CD4-positive, alpha-beta T cell treated with Interleukin-21 for 1 hour (primary cell): ENCODE measurements around the gene REST.
A peak's percentile ranks its signal among the peaks of the same experiment; 100 is the strongest.
"Not testable (repeated sequence)": the region's sequence is repeated elsewhere in the genome, so short reads cannot be mapped to it uniquely, and the experiment has no call there.

Experiments
- DNase-seq: peaks from one replicate; pipeline ENCODE4 v3.0.0-alpha.2; 2020

Gene REST

GRCh38 chr4:56909086-56909894 is 1.6 kb downstream of the REST start:
- DNase-seq, result peak; percentile 50

GRCh38 chr4:56910172-56910967 is 2.7 kb downstream of the REST start:
- DNase-seq, result no peak

- DNase-seq, result no peak
Measured at GRCh38 chr4:56914336-56914735, 6.6 kb downstream of the REST start.

GRCh38 chr4:56914977-56915376 is 7.3 kb downstream of the REST start:
- not testable (repeated sequence) for DNase-seq

- DNase-seq, result no peak
Measured at GRCh38 chr4:56927196-56927595, 19.5 kb downstream of the REST start.

- no peak for DNase-seq
Measured at GRCh38 chr4:56930638-56931037, 22.9 kb downstream of the REST start.

- no peak for DNase-seq
Measured at GRCh38 chr4:56931924-56932323, 24.2 kb downstream of the REST start.

GRCh38 chr4:56937262-56937661 is 29.6 kb downstream of the REST start:
- DNase-seq, result no peak

GRCh38 chr4:56939826-56940225 is 32.1 kb downstream of the REST start:
- not testable (repeated sequence) for DNase-seq

- DNase-seq, result no peak
Measured at GRCh38 chr4:56940403-56940802, 32.7 kb downstream of the REST start.

- DNase-seq, result no peak
Measured at GRCh38 chr4:56940971-56941370, 33.3 kb downstream of the REST start.

GRCh38 chr4:56941403-56941802 is 33.7 kb downstream of the REST start:
- no peak for DNase-seq

- DNase-seq, result no peak
Measured at GRCh38 chr4:56953680-56954520, 46.2 kb downstream of the REST start.

GRCh38 chr4:56958111-56958517 is 50.4 kb downstream of the REST start:
- no peak for DNase-seq

- no peak for DNase-seq
Measured at GRCh38 chr4:56959100-56959499, 51.4 kb downstream of the REST start.

- no peak for DNase-seq
Measured at GRCh38 chr4:56961107-56961500, 53.4 kb downstream of the REST start.

- no peak for DNase-seq
Measured at GRCh38 chr4:56971383-56971782, 63.7 kb downstream of the REST start.

- DNase-seq, result no peak
Measured at GRCh38 chr4:56972389-56972788, 64.7 kb downstream of the REST start.

- no peak for DNase-seq
Measured at GRCh38 chr4:56972809-56973208, 65.1 kb downstream of the REST start.

GRCh38 chr4:56973336-56973735 is 65.6 kb downstream of the REST start:
- no peak for DNase-seq

GRCh38 chr4:56976283-56976836 is 68.7 kb downstream of the REST start:
- no peak for DNase-seq

- peak; percentile 53 for DNase-seq
Measured at GRCh38 chr4:56976837-56977320, 69.2 kb downstream of the REST start.
